SK-N-SH (cell line): Measurements from ENCODE around the gene ZMPSTE24. TPM values are rescaled to one million over a fixed set of nuclear protein-coding genes. Genes with fewer than 3 reads are reported as not detected.

Experiments
- CTCF ChIA-PET: fragments of 300-600, 350-600 bp; formaldehyde crosslinking; extraction: SDS; loops from one replicate; lab custom pipeline; 2021; lab: Yijun Ruan, JAX
- POLR2A ChIA-PET: fragments of 350-600 bp; sonication (Branson Sonifier 250); formaldehyde crosslinking; extraction: SDS; loops from one replicate; lab custom pipeline; 2020; ENCODE audit warnings: antibody characterized with exemption, inconsistent platforms; lab: Yijun Ruan, JAX
- DNase-seq: peaks from one replicate; pipeline ENCODE4 v3.0.0; 2012
- H2AFZ ChIP-seq: fragments of 200-600 bp; sonication (generic); 2 replicates; pipeline ENCODE4 v1.8.1; 2016; ENCODE audit warnings: antibody characterized with exemption, mild to moderate bottlenecking, low read depth
- H3F3A ChIP-seq: fragments of 200-600 bp; sonication (generic); replicated peaks from 2 replicates; pipeline ENCODE3; 2016; ENCODE audit warnings: antibody characterized with exemption, mild to moderate bottlenecking; ENCODE audit not compliant: insufficient read depth
- H3K27ac ChIP-seq, 2 experiments: fragments of 200-500 bp in 1 of 2; fragments of 200-600 bp in 1 of 2; sonication (Bioruptor generic) in 1 of 2; sonication (generic), shearing (Covaris generic) in 1 of 2; 2 replicates each; pipeline versions ENCODE4 v1.5.1 to v1.6.1; 2014 to 2016; ENCODE audit warnings: low read depth in 2 of 2, inconsistent platforms in 1 of 2, low read length in 1 of 2, mild to moderate bottlenecking in 1 of 2, mixed read lengths in 1 of 2
- H3K27me3 ChIP-seq: fragments of 200-600 bp; sonication (generic), shearing (Covaris generic); 2 replicates; pipeline ENCODE4 v1.6.1; 2016; ENCODE audit warnings: mixed run types; ENCODE audit not compliant: insufficient read depth
- H3K36me3 ChIP-seq, 2 experiments: fragments of 200-500 bp in 1 of 2; fragments of 200-600 bp in 1 of 2; sonication (Bioruptor generic) in 1 of 2; sonication (generic) in 1 of 2; replicated peaks in 1 of 2; 2 replicates each; pipeline versions ENCODE3 to v1.5.1; 2014 to 2016; ENCODE audit warnings: low read length in 1 of 2, mild to moderate bottlenecking in 1 of 2; ENCODE audit not compliant: insufficient read depth in 2 of 2, control insufficient read depth in 1 of 2
- H3K4me1 ChIP-seq, 2 experiments: fragments of 200-500 bp in 1 of 2; fragments of 200-600 bp in 1 of 2; sonication (Bioruptor generic) in 1 of 2; sonication (generic), shearing (Covaris generic) in 1 of 2; 2 replicates each; pipeline versions ENCODE4 v1.5.1 to v1.6.1; 2014 to 2016; ENCODE audit warnings: low read depth in 1 of 2, low read length in 1 of 2, mixed run types in 1 of 2; ENCODE audit not compliant: insufficient read depth in 2 of 2, control insufficient read depth in 1 of 2
- H3K4me2 ChIP-seq: fragments of 200-600 bp; sonication (generic), shearing (Covaris generic); 2 replicates; pipeline ENCODE4 v1.6.1; 2017; ENCODE audit warnings: mixed run types
- H3K4me3 ChIP-seq, 2 experiments: fragments of 200-500 bp in 1 of 2; fragments of 200-600 bp in 1 of 2; sonication (Bioruptor generic) in 1 of 2; sonication (generic), shearing (Covaris generic) in 1 of 2; 2 replicates each; pipeline versions ENCODE4 v1.5.1 to v1.8.1; 2014 to 2016; ENCODE audit warnings: low read depth in 2 of 2, inconsistent platforms in 1 of 2, low read length in 1 of 2, mild to moderate bottlenecking in 1 of 2, mixed read lengths in 1 of 2, moderate library complexity in 1 of 2
- H3K79me2 ChIP-seq: fragments of 200-600 bp; sonication (generic); 2 replicates; pipeline ENCODE4 v1.8.1; 2017; ENCODE audit warnings: mild to moderate bottlenecking; ENCODE audit not compliant: insufficient read depth
- H3K9ac ChIP-seq: fragments of 200-600 bp; sonication (generic); 2 replicates; pipeline ENCODE4 v1.6.1; 2017; ENCODE audit warnings: mixed run types
- H3K9me2 ChIP-seq: fragments of 200-600 bp; sonication (generic); 2 replicates; pipeline ENCODE4 v1.6.1; 2017; ENCODE audit warnings: mixed run types
- H3K9me3 ChIP-seq: fragments of 200-600 bp; sonication (generic); 2 replicates; pipeline ENCODE4 v1.6.1; 2017; ENCODE audit warnings: mixed run types, mild to moderate bottlenecking, moderate library complexity
- H4K20me1 ChIP-seq: fragments of 200-600 bp; sonication (generic); 2 replicates; pipeline ENCODE4 v1.6.1; 2017; ENCODE audit warnings: mild to moderate bottlenecking, mixed run types; ENCODE audit not compliant: insufficient read depth
- CHD2 ChIP-seq: fragments of 150-350 bp; IDR thresholded peaks from 2 replicates; pipeline ENCODE4 v1.6.1; 2018; ENCODE audit warnings: low read length; ENCODE audit not compliant: partially characterized antibody
- EZH2phosphoT487 ChIP-seq: fragments of 200-600 bp; sonication (generic); IDR thresholded peaks from 2 replicates; pipeline ENCODE4 v1.6.1; 2017; ENCODE audit warnings: low read depth, mixed run types, mild to moderate bottlenecking, antibody characterized with exemption, moderate library complexity, borderline replicate concordance
- FOXM1 ChIP-seq: IDR thresholded peaks from 2 replicates; pipeline ENCODE4 v1.4.0; 2012; ENCODE audit warnings: low read depth, mild to moderate bottlenecking
- GABPA ChIP-seq: IDR thresholded peaks from 2 replicates; pipeline ENCODE4 v1.4.0; 2012; ENCODE audit warnings: low read depth, mild to moderate bottlenecking
- GATA2 ChIP-seq: sonication (generic); formaldehyde crosslinking; IDR thresholded peaks from 2 replicates; pipeline ENCODE4 v1.5.0; 2020; ENCODE audit warnings: mild to moderate bottlenecking, missing genetic modification reagents
- MAX ChIP-seq: IDR thresholded peaks from 2 replicates; pipeline ENCODE4 v1.4.0; 2012; ENCODE audit warnings: low read depth
- MEF2A ChIP-seq: IDR thresholded peaks from 2 replicates; pipeline ENCODE4 v1.4.0; 2012; ENCODE audit warnings: low read depth, borderline replicate concordance
- NFIC ChIP-seq: IDR thresholded peaks from 2 replicates; pipeline ENCODE4 v1.4.0; 2012; ENCODE audit warnings: borderline replicate concordance
- PBX3 ChIP-seq: IDR thresholded peaks from 2 replicates; pipeline ENCODE4; 2012
- RXRA ChIP-seq: IDR thresholded peaks from 2 replicates; pipeline ENCODE4 v1.4.0; 2012; ENCODE audit warnings: low read depth, mild to moderate bottlenecking, borderline replicate concordance
- TAF1 ChIP-seq: IDR thresholded peaks from 2 replicates; pipeline ENCODE4 v1.6.1; 2012; ENCODE audit warnings: low read depth, mild to moderate bottlenecking, low read length, moderate library complexity, borderline replicate concordance
- TCF12 ChIP-seq: IDR thresholded peaks from 2 replicates; pipeline ENCODE4 v1.4.0; 2012
- WGBS: methylation state at CpG from one replicate; pipeline ENCODE4 v1.1.6; 2017; ENCODE audit warnings: low lambda C conversion rate; 5-methylcytosine and 5-hydroxymethylcytosine counted together
- polyA plus RNA-seq, 3 experiments: library from polyadenylated mRNA; depleted of rRNA; stranded (reverse); fragments of >200 nt; gene quantifications; 2 replicates each; pipeline ENCODE4 v1.2.3, GENCODE V29; 2012

ZMPSTE24 gene
- polyA plus RNA-seq, 1 of the 3 experiments (the other 2 are of a cell fraction) = 13.7 TPM

DNA sequence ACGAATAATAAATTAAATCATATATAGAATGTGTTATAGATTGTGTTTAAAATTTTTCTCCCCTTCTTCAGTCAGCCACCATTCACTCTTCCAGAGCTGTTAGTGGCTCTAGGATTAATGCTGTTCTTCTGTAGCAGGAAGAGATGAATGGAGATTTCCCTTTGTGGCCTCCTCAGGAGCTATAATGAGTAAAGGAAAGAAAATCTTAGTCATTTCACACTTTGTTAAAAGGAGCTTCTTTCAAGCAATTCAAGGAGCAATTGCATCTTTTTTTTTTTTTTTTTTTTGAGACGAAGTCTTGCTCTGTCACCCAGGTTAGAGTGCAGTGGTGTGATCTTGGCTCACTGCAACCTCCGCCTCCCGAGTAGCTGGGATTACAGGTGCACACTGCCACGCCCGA is 34.0 kb upstream of the ZMPSTE24 start:
- 97% methylated on average over 6 of the region's 6 CpGs for WGBS

GRCh38 chr1:40226192-40226591 is 31.8 kb upstream of the ZMPSTE24 start:
- no peak for TF ChIP-seq MAX
- no peak for TF ChIP-seq GABPA
- no peak for TF ChIP-seq TCF12
- H3K4me3 ChIP-seq = no peak overlapping the region
- H3K36me3 ChIP-seq = peaks cover 2 to 38% of the 10 kb centered on the region in 2 experiments
- H2AFZ ChIP-seq = no peak overlapping the region
- DNase-seq = no peak
- no peaks in the 10 kb centered on the region for H4K20me1 ChIP-seq
- H3K9me3 ChIP-seq = no peaks in the 10 kb centered on the region
- 97% methylated on average over 3 of the region's 3 CpGs for WGBS
- H3F3A ChIP-seq = peaks cover 8% of the 10 kb centered on the region
- H3K9ac ChIP-seq = no peak overlapping the region
- CTCF ChIA-PET = interaction anchor here (1.1 to 1.5 kb wide), 4 partner anchors 14 to 112 kb away, joined by 3 to 4 read pairs (median 3); no protein-coding TSS in a partner anchor
- POLR2A ChIA-PET = no interaction called here
- peaks cover 27% of the 10 kb centered on the region; the same call in 1 of the 2 replicates for H3K79me2 ChIP-seq
- H3K9me2 ChIP-seq = no peaks in the 10 kb centered on the region
- H3K4me1 ChIP-seq = no peaks in the 10 kb centered on the region
- no peak overlapping the region for H3K27ac ChIP-seq
- no peaks in the 10 kb centered on the region for H3K27me3 ChIP-seq
- H3K4me2 ChIP-seq = no peak overlapping the region

More for the DNA sequence above, 34.0 kb upstream of the ZMPSTE24 start:
- ChIA-PET POLR2A (no interaction called here), CTCF (interaction anchor here (0.6 kb wide), 2 partner anchors 19 to 70 kb away, joined by 3 read pairs; no protein-coding TSS in a partner anchor)
- Histone ChIP-seq H4K20me1 (no peaks in the 10 kb centered on the region), H3K36me3 (peaks cover 0 to 25% of the 10 kb centered on the region in 2 experiments), H3K27ac (no peak overlapping the region), H3F3A (peaks cover 7% of the 10 kb centered on the region), H3K4me2 (no peak overlapping the region), H3K9me2 (no peaks in the 10 kb centered on the region)
- DNase-seq = no peak
- TF ChIP-seq PBX3 (no peak), GABPA (no peak), TAF1 (no peak), NFIC (no peak), TCF12 (no peak), RXRA (no peak), MEF2A (no peak), CHD2 (no peak), EZH2phosphoT487 (no peak), GATA2 (CRISPR knock-in tag) (no peak)
- TF ChIP-seq, all 33 proteins: peak for 0
- no peaks in the 10 kb centered on the region for H3K4me1 ChIP-seq
- no peak overlapping the region for H2AFZ ChIP-seq
- no peak overlapping the region for H3K4me3 ChIP-seq
- H3K9ac ChIP-seq = no peak overlapping the region
- no peaks in the 10 kb centered on the region for H3K27me3 ChIP-seq
- no peaks in the 10 kb centered on the region for H3K9me3 ChIP-seq
- H3K79me2 ChIP-seq = peaks cover 33% of the 10 kb centered on the region; the same call in 1 of the 2 replicates

GRCh38 chr1:40232444-40232843 is 25.6 kb upstream of the ZMPSTE24 start:
- TF ChIP-seq RXRA = no peak
- TF ChIP-seq MAX = no peak
- TF ChIP-seq NFIC = 0 out of 2 replicates have a peak, but pooled peaks have one; percentile 10
- no peak for TF ChIP-seq TCF12
- no peak for TF ChIP-seq FOXM1
- no peaks in the 10 kb centered on the region for H3K27me3 ChIP-seq
- H3K9me2 ChIP-seq = no peaks in the 10 kb centered on the region
- H2AFZ ChIP-seq = no peak overlapping the region
- H3K9ac ChIP-seq = no peak overlapping the region
- POLR2A ChIA-PET = no interaction called here
- 99% methylated on average over 4 of the region's 4 CpGs for WGBS
- no peak overlapping the region for H3K4me2 ChIP-seq
- H3K27ac ChIP-seq = no peak overlapping the region
- H3K36me3 ChIP-seq = peaks cover 45 to 61% of the 10 kb centered on the region in 2 experiments
- H3K9me3 ChIP-seq = no peaks in the 10 kb centered on the region
- H4K20me1 ChIP-seq = no peaks in the 10 kb centered on the region
- H3K79me2 ChIP-seq = peaks cover 19% of the 10 kb centered on the region
- DNase-seq = no peak
- no peaks in the 10 kb centered on the region for H3K4me1 ChIP-seq
- H3K4me3 ChIP-seq = no peak overlapping the region
- H3F3A ChIP-seq = peaks cover 6% of the 10 kb centered on the region
- CTCF ChIA-PET = interaction anchor here (0.9 to 2.7 kb wide), 2 partner anchors 19 to 106 kb away, joined by 3 to 7 read pairs; no protein-coding TSS in a partner anchor
